Measurements from ENCODE around the gene PLA2G6. TPM values are rescaled to one million over a fixed set of nuclear protein-coding genes. Genes with fewer than 3 reads are reported as not detected.
"Not testable (repeated sequence)": the region's sequence is repeated elsewhere in the genome, so short reads cannot be mapped to it uniquely, and the experiment has no call there.

The PLA2G6 gene
- total and polyA plus RNA-seq, 5 experiments from 2014 or later: 2.6 to 186 (median 7.2) TPM

- H3K36me3 Mint-ChIP-seq: peaks cover 0 to 8% (median 0%) of the 10 kb centered on the region in 3 donors
- no peaks in the 10 kb centered on the region for H3K27me3 Mint-ChIP-seq
- no peaks in the 10 kb centered on the region for H3K9me3 Mint-ChIP-seq
- POLR2A ChIA-PET: interaction anchor here (0.6 kb wide), 1 partner anchor 260 kb away, joined by 5 read pairs; no protein-coding TSS in a partner anchor
- peaks cover 38 to 74% (median 59%) of the 10 kb centered on the region in 4 donors for H3K4me1 Mint-ChIP-seq
- peak overlapping the region in 2 of 10 donors; percentile 10 to 15 for H3K4me3 Mint-ChIP-seq
- H3K27ac Mint-ChIP-seq: peak overlapping the region in 4 of 10 donors; percentile 20 to 76 (median 61)
- DNase-seq: peak in 1 of 10 donors; percentile 14
- no peak for ATAC-seq
Measured at GRCh38 chr22:38177926-38178604, 3.6 kb downstream of the PLA2G6 start.

- POLR2A ChIA-PET: interaction anchor here (0.6 kb wide), 1 partner anchor 260 kb away, joined by 5 read pairs; no protein-coding TSS in a partner anchor
- Mint-ChIP-seq H3K4me3 (peak overlapping the region in 1 of 10 donors; percentile 15), H3K4me1 (peaks cover 41 to 75% (median 63%) of the 10 kb centered on the region in 4 donors), H3K27ac (peak overlapping the region in 6 of 10 donors; percentile 19 to 89 (median 64))
- not testable (repeated sequence) for ATAC-seq, H3K9me3 Mint-ChIP-seq, H3K36me3 Mint-ChIP-seq, H3K27me3 Mint-ChIP-seq
- peak in 1 of 10 donors; percentile 36 for DNase-seq
Measured at GRCh38 chr22:38177571-38177925, 4.1 kb downstream of the PLA2G6 start.

- Mint-ChIP-seq H3K27me3 (no peaks in the 10 kb centered on the region), H3K4me3 (peak overlapping the region in 5 of 10 donors; percentile 24 to 57 (median 39)), H3K27ac (peak overlapping the region in 9 of 10 donors; percentile 50 to 89 (median 75)), H3K36me3 (peaks cover 0 to 8% (median 0%) of the 10 kb centered on the region in 3 donors), H3K4me1 (peaks cover 43 to 79% (median 66%) of the 10 kb centered on the region in 4 donors), H3K9me3 (no peaks in the 10 kb centered on the region)
- POLR2A ChIA-PET: interaction anchor here (0.6 to 1.3 kb wide), 2 partner anchors 12 to 261 kb away, joined by 4 to 5 read pairs; no protein-coding TSS in a partner anchor
- DNase-seq (peak in 2 of 10 donors; percentile 9 to 18), ATAC-seq (no peak)
Measured at GRCh38 chr22:38177044-38177443, 4.6 kb downstream of the PLA2G6 start.

GRCh38 chr22:38176170-38176741 lies 5.4 kb downstream of the PLA2G6 start:
- DNase-seq (peak in 6 of 10 donors; percentile 15 to 38 (median 24)), ATAC-seq (peak; percentile 45 to 57)
- Mint-ChIP-seq H3K4me1 (peaks cover 40 to 74% (median 62%) of the 10 kb centered on the region in 4 donors), H3K9me3 (no peaks in the 10 kb centered on the region), H3K36me3 (peaks cover 0 to 8% (median 0%) of the 10 kb centered on the region in 3 donors), H3K27ac (peak overlapping the region in 9 of 10 donors; percentile 49 to 86 (median 75)), H3K4me3 (peak overlapping the region in 6 of 10 donors; percentile 36 to 71 (median 52)), H3K27me3 (no peaks in the 10 kb centered on the region)
- POLR2A ChIA-PET: interaction anchor here (0.7 to 1.3 kb wide), 4 partner anchors 12 to 39 kb away, joined by 3 to 5 read pairs (median 4); partner anchors contain the start of gene MAFF

GRCh38 chr22:38175206-38176118 lies 6.2 kb downstream of the PLA2G6 start:
- ATAC-seq (no peak), DNase-seq (no peak)
- Mint-ChIP-seq H3K27ac (peak overlapping the region in 6 of 10 donors; percentile 69 to 86 (median 80)), H3K4me3 (peak overlapping the region in 2 of 10 donors; percentile 47 to 56), H3K4me1 (peaks cover 34 to 67% (median 55%) of the 10 kb centered on the region in 4 donors), H3K27me3 (no peaks in the 10 kb centered on the region), H3K36me3 (peaks cover 0 to 9% (median 0%) of the 10 kb centered on the region in 3 donors), H3K9me3 (no peaks in the 10 kb centered on the region)
- POLR2A ChIA-PET: interaction anchor here (0.7 to 1.3 kb wide), 4 partner anchors 11 to 39 kb away, joined by 3 to 5 read pairs (median 4); partner anchors contain the start of gene MAFF

- Mint-ChIP-seq H3K4me3 (peak overlapping the region in 1 of 10 donors; percentile 33), H3K27me3 (no peaks in the 10 kb centered on the region), H3K9me3 (no peaks in the 10 kb centered on the region), H3K36me3 (peaks cover 0 to 13% (median 0%) of the 10 kb centered on the region in 3 donors), H3K27ac (peak overlapping the region in 2 of 10 donors; percentile 3 to 92), H3K4me1 (peaks cover 27 to 61% (median 46%) of the 10 kb centered on the region in 4 donors)
- DNase-seq: no peak
- ATAC-seq: no peak
- POLR2A ChIA-PET: no interaction called here
Measured at GRCh38 chr22:38174626-38175025, 7.0 kb downstream of the PLA2G6 start.

GRCh38 chr22:38173641-38173906 lies 8.1 kb downstream of the PLA2G6 start:
- ATAC-seq (no peak), DNase-seq (no peak)
- peaks cover 0 to 15% (median 0%) of the 10 kb centered on the region in 3 donors for H3K36me3 Mint-ChIP-seq
- H3K4me1 Mint-ChIP-seq: peaks cover 22 to 57% (median 40%) of the 10 kb centered on the region in 4 donors
- no peak overlapping the region for H3K4me3 Mint-ChIP-seq
- peak overlapping the region in 3 of 10 donors; percentile 87 to 92 (median 88) for H3K27ac Mint-ChIP-seq
- no peaks in the 10 kb centered on the region for H3K9me3 Mint-ChIP-seq
- POLR2A ChIA-PET: no interaction called here
- no peaks in the 10 kb centered on the region for H3K27me3 Mint-ChIP-seq

- H3K4me1 Mint-ChIP-seq: peaks cover 22 to 56% (median 39%) of the 10 kb centered on the region in 4 donors
- ATAC-seq (peak; percentile 51 to 75), DNase-seq (peak in 7 of 10 donors; percentile 21 to 58 (median 37))
- H3K9me3 Mint-ChIP-seq: no peaks in the 10 kb centered on the region
- H3K36me3 Mint-ChIP-seq: peaks cover 0 to 20% (median under 1%) of the 10 kb centered on the region in 3 donors
- POLR2A ChIA-PET: no interaction called here
- H3K4me3 Mint-ChIP-seq: peak overlapping the region in 1 of 10 donors; percentile 23
- H3K27ac Mint-ChIP-seq: peak overlapping the region in 9 of 10 donors; percentile 63 to 92 (median 81)
- H3K27me3 Mint-ChIP-seq: no peaks in the 10 kb centered on the region
Measured at GRCh38 chr22:38172832-38173640, 8.6 kb downstream of the PLA2G6 start.

- DNase-seq (no peak), ATAC-seq (no peak)
- Mint-ChIP-seq H3K9me3 (no peaks in the 10 kb centered on the region), H3K4me3 (peak overlapping the region in 3 of 10 donors; percentile 2 to 24 (median 15)), H3K4me1 (peaks cover 22 to 53% (median 35%) of the 10 kb centered on the region in 4 donors), H3K27ac (peak overlapping the region in 8 of 10 donors; percentile 0 to 92 (median 73)), H3K36me3 (peaks cover 0 to 25% (median 5%) of the 10 kb centered on the region in 3 donors), H3K27me3 (no peaks in the 10 kb centered on the region)
- POLR2A ChIA-PET: interaction anchor here (0.9 kb wide), 1 partner anchor 29 kb away, joined by 3 read pairs; the partner anchor contains the start of gene MAFF
Measured at GRCh38 chr22:38171927-38172831, 9.5 kb downstream of the PLA2G6 start.

- no peaks in the 10 kb centered on the region for H3K9me3 Mint-ChIP-seq
- ATAC-seq (no peak), DNase-seq (no peak)
- POLR2A ChIA-PET: interaction anchor here (0.6 kb wide), 1 partner anchor 105 kb away, joined by 6 read pairs; no protein-coding TSS in a partner anchor
- H3K4me1 Mint-ChIP-seq: peaks cover 19 to 36% (median 24%) of the 10 kb centered on the region in 4 donors
- H3K4me3 Mint-ChIP-seq: no peak overlapping the region
- no peak overlapping the region for H3K27ac Mint-ChIP-seq
- peaks cover 0 to 40% (median 14%) of the 10 kb centered on the region in 3 donors for H3K36me3 Mint-ChIP-seq
- no peaks in the 10 kb centered on the region for H3K27me3 Mint-ChIP-seq
Measured at GRCh38 chr22:38170469-38170868, 11.2 kb downstream of the PLA2G6 start.
